Activated CD4-positive, CD25-positive, alpha-beta regulatory T cell treated with anti-CD3 and anti-CD28 coated beads, Interleukin-2, amount 50 U/mL, for 72 hours (primary cell): ENCODE measurements around the gene CTXND1.
"Not testable (repeated sequence)": the region's sequence is repeated elsewhere in the genome, so short reads cannot be mapped to it uniquely, and the experiment has no call there.

Source experiments
- DNase-seq: peaks from one replicate; pipeline ENCODE4 v3.0.0; 2021

The CTXND1 gene

GRCh38 chr15:80156176-80156720, 95.8 kb downstream of the CTXND1 start:
- DNase-seq, result no peak

- not testable (repeated sequence) for DNase-seq
These were observed 96.4 kb downstream of the CTXND1 start for GRCh38 chr15:80155378-80156175.

GRCh38 chr15:80155001-80155377, 97.0 kb downstream of the CTXND1 start:
- no peak for DNase-seq

- no peak for DNase-seq
These were observed 97.7 kb downstream of the CTXND1 start for GRCh38 chr15:80154336-80154735.

- DNase-seq, result no peak
These were observed 98.1 kb downstream of the CTXND1 start for GRCh38 chr15:80153900-80154299.

- DNase-seq, result peak; percentile 50
These were observed 98.8 kb downstream of the CTXND1 start, which contains the start of gene FAH for GRCh38 chr15:80152896-80153876. Gene FAH, plus strand, starts transcription at chr15:80152999. Its CDS starts 56 bp downstream, at chr15:80153055.

- peak; percentile 80 for DNase-seq
These were observed 99.7 kb downstream of the CTXND1 start for GRCh38 chr15:80152180-80152895.

GRCh38 chr15:80151576-80151975, 100.4 kb downstream of the CTXND1 start:
- DNase-seq, result no peak

GRCh38 chr15:80151148-80151547, 100.9 kb downstream of the CTXND1 start:
- no peak for DNase-seq
